CD4-positive, CD25-positive, alpha-beta regulatory T cell (primary cell): Measurements from ENCODE around the gene HMGCL. TPM values are rescaled to one million over a fixed set of nuclear protein-coding genes. Genes with fewer than 3 reads are reported as not detected.
"Not testable (repeated sequence)": the region's sequence is repeated elsewhere in the genome, so short reads cannot be mapped to it uniquely, and the experiment has no call there.

Experiments used
- ATAC-seq, 2 donors: fragments of 150-1000 bp; cut with Tn5 transposase; one replicate each; pipeline ENCODE4 v1.10.0; 2021; ENCODE audit warnings: low read depth in 2 of 2, moderate number of reproducible peaks in 2 of 2, moderate library complexity in 1 of 2
- DNase-seq, 3 donors: peaks; one replicate each; pipeline versions ENCODE4 v3.0.0 to v3.0.0-alpha.2; 2012 to 2022; ENCODE audit warnings: mixed read lengths in 1 of 3
- H3K27ac ChIP-seq: one replicate; pipeline ENCODE4 v1.7.0; 2013; ENCODE audit warnings: mild to moderate bottlenecking, low read length; ENCODE audit not compliant: insufficient read depth, poor library complexity, severe bottlenecking
- H3K27me3 ChIP-seq: one replicate; pipeline ENCODE4 v1.7.0; 2013; ENCODE audit warnings: low read length; ENCODE audit not compliant: control insufficient read depth, insufficient read depth
- H3K36me3 ChIP-seq: one replicate; pipeline ENCODE4 v1.7.0; 2013; ENCODE audit warnings: mild to moderate bottlenecking, low read length, moderate library complexity; ENCODE audit not compliant: control insufficient read depth, insufficient read depth
- H3K4me1 ChIP-seq: 2 replicates; pipeline ENCODE4 v1.7.0; 2013; ENCODE audit warnings: mild to moderate bottlenecking, low read length; ENCODE audit not compliant: insufficient read depth, control insufficient read depth, poor library complexity, severe bottlenecking
- H3K4me3 ChIP-seq: one replicate; pipeline ENCODE4 v1.7.0; 2013; ENCODE audit warnings: low read depth, mild to moderate bottlenecking, low read length, moderate library complexity
- H3K9me3 ChIP-seq, 2 experiments: 1 replicate in 1 of 2; 2 replicates in 1 of 2; pipeline ENCODE4 v1.7.0; 2013; ENCODE audit warnings: low read length in 2 of 2, mild to moderate bottlenecking in 1 of 2, moderate library complexity in 1 of 2; ENCODE audit not compliant: control insufficient read depth in 2 of 2
- H3K27ac Mint-ChIP-seq, 3 donors: one replicate each; pipeline ENCODE4 v1.8.0; 2020 to 2022; ENCODE audit warnings: mild to moderate bottlenecking in 3 of 3, mixed read lengths in 3 of 3, moderate library complexity in 2 of 3
- H3K27me3 Mint-ChIP-seq: one replicate; pipeline ENCODE4 v1.8.0; 2022; ENCODE audit warnings: mild to moderate bottlenecking, mixed read lengths
- H3K36me3 Mint-ChIP-seq: one replicate; pipeline ENCODE4 v1.8.0; 2020; ENCODE audit warnings: mixed read lengths
- H3K4me1 Mint-ChIP-seq, 4 donors: one replicate each; pipeline ENCODE4 v1.8.0; 2020 to 2022; ENCODE audit warnings: mixed read lengths in 4 of 4, mild to moderate bottlenecking in 1 of 4
- H3K4me3 Mint-ChIP-seq, 4 donors: one replicate each; pipeline ENCODE4 v1.8.0; 2020 to 2022; ENCODE audit warnings: mild to moderate bottlenecking in 4 of 4, mixed read lengths in 4 of 4, moderate library complexity in 3 of 4
- H3K9me3 Mint-ChIP-seq, 7 donors: one replicate each; pipeline ENCODE4 v1.8.0; 2020 to 2022; ENCODE audit warnings: mixed read lengths in 7 of 7, mild to moderate bottlenecking in 3 of 7, moderate library complexity in 2 of 7
- polyA plus RNA-seq, 4 donors: library from polyadenylated mRNA; unstranded; fragments of 300-500 nt; fragmentation: Illumina TruSeq; gene quantifications; one replicate each; pipeline ENCODE4 v1.2.3, GENCODE V29; 2021
- total RNA-seq: library from RNA; stranded (reverse); gene quantifications from one replicate; pipeline ENCODE4 v1.2.3, GENCODE V29; 2022

HMGCL gene
- total and polyA plus RNA-seq, 5 donors from 2014 or later = 15.7 to 40.5 (median 36.9) TPM

- H3K27me3 ChIP-seq = peaks cover 2% of the 10 kb centered on the region
- no peaks in the 10 kb centered on the region for H3K4me1 ChIP-seq
- Mint-ChIP-seq H3K27me3 (peaks cover 8% of the 10 kb centered on the region), H3K9me3 (peaks cover 0 to 7% (median 1%) of the 10 kb centered on the region in 7 donors), H3K27ac (no peak overlapping the region), H3K4me1 (no peaks in the 10 kb centered on the region), H3K4me3 (no peak overlapping the region), H3K36me3 (peaks cover 32% of the 10 kb centered on the region)
- H3K4me3 ChIP-seq = no peak overlapping the region
- no peak overlapping the region for H3K27ac ChIP-seq
- DNase-seq (no peak), ATAC-seq (no peak)
- H3K36me3 ChIP-seq = peaks cover 26% of the 10 kb centered on the region
- no peaks in the 10 kb centered on the region for H3K9me3 ChIP-seq
Observed at GRCh38 chr1:23845163-23845562, 19.9 kb upstream of the HMGCL start.

- peaks cover 0 to under 1% (median under 1%) of the 10 kb centered on the region in 4 donors for H3K4me1 Mint-ChIP-seq
- no peak for ATAC-seq
- peaks cover 21% of the 10 kb centered on the region for H3K36me3 ChIP-seq
- H3K27ac ChIP-seq = no peak overlapping the region
- H3K27me3 Mint-ChIP-seq = peaks cover 8% of the 10 kb centered on the region
- no peak overlapping the region for H3K27ac Mint-ChIP-seq
- no peak overlapping the region for H3K4me3 Mint-ChIP-seq
- H3K9me3 ChIP-seq = no peaks in the 10 kb centered on the region
- DNase-seq = no peak
- H3K36me3 Mint-ChIP-seq = peaks cover 31% of the 10 kb centered on the region
- H3K27me3 ChIP-seq = peaks cover 2% of the 10 kb centered on the region
- peaks cover 0 to 7% (median 1%) of the 10 kb centered on the region in 7 donors for H3K9me3 Mint-ChIP-seq
- H3K4me1 ChIP-seq = peaks cover 3% of the 10 kb centered on the region
- no peak overlapping the region for H3K4me3 ChIP-seq
Observed at GRCh38 chr1:23843644-23844043, 18.4 kb upstream of the HMGCL start.

GRCh38 chr1:23838401-23838866, 13.2 kb upstream of the HMGCL start:
- Mint-ChIP-seq H3K36me3 (no peaks in the 10 kb centered on the region), H3K4me1 (peaks cover 4 to 12% (median 6%) of the 10 kb centered on the region in 4 donors), H3K27me3 (peaks cover 18% of the 10 kb centered on the region), H3K9me3 (no peaks in the 10 kb centered on the region), H3K27ac (peak overlapping the region in 1 of 3 donors; percentile 46), H3K4me3 (peak overlapping the region; percentile 11 to 89 (median 64))
- peaks cover 11% of the 10 kb centered on the region for H3K4me1 ChIP-seq
- no peaks in the 10 kb centered on the region for H3K9me3 ChIP-seq
- no peaks in the 10 kb centered on the region for H3K36me3 ChIP-seq
- no peak overlapping the region for H3K27ac ChIP-seq
- peak overlapping the region; percentile 52 for H3K4me3 ChIP-seq
- peak; percentile 99 for ATAC-seq
- peaks cover 2% of the 10 kb centered on the region for H3K27me3 ChIP-seq
- peak; percentile 69 to 80 (median 80) for DNase-seq

GRCh38 chr1:23837908-23838307, 12.7 kb upstream of the HMGCL start:
- H3K9me3 Mint-ChIP-seq = no peaks in the 10 kb centered on the region

GRCh38 chr1:23836037-23836436, 10.8 kb upstream of the HMGCL start:
- ATAC-seq = no peak
- Mint-ChIP-seq H3K27me3 (peaks cover 10% of the 10 kb centered on the region), H3K9me3 (no peaks in the 10 kb centered on the region), H3K4me1 (peaks cover 4 to 12% (median 6%) of the 10 kb centered on the region in 4 donors), H3K27ac (no peak overlapping the region), H3K4me3 (no peak overlapping the region), H3K36me3 (no peaks in the 10 kb centered on the region)
- no peaks in the 10 kb centered on the region for H3K9me3 ChIP-seq
- no peak for DNase-seq
- H3K27me3 ChIP-seq = no peaks in the 10 kb centered on the region
- no peak overlapping the region for H3K4me3 ChIP-seq
- peaks cover 11% of the 10 kb centered on the region for H3K4me1 ChIP-seq
- no peak overlapping the region for H3K27ac ChIP-seq
- H3K36me3 ChIP-seq = no peaks in the 10 kb centered on the region

More at GRCh38 chr1:23837908-23838307, 12.7 kb upstream of the HMGCL start:
- no peaks in the 10 kb centered on the region for H3K36me3 Mint-ChIP-seq
- peaks cover 2% of the 10 kb centered on the region for H3K27me3 ChIP-seq
- H3K36me3 ChIP-seq = no peaks in the 10 kb centered on the region
- H3K27ac Mint-ChIP-seq = no peak overlapping the region
- peaks cover 4 to 12% (median 6%) of the 10 kb centered on the region in 4 donors for H3K4me1 Mint-ChIP-seq
- H3K4me3 Mint-ChIP-seq = peak overlapping the region in 3 of 4 donors; percentile 11 to 89 (median 78)
- DNase-seq = peak in 1 of 3 donors; percentile 29
- no peak for ATAC-seq
- H3K9me3 ChIP-seq = no peaks in the 10 kb centered on the region
- H3K4me1 ChIP-seq = peaks cover 11% of the 10 kb centered on the region
- H3K27ac ChIP-seq = no peak overlapping the region
- peaks cover 18% of the 10 kb centered on the region for H3K27me3 Mint-ChIP-seq
- peak overlapping the region; percentile 52 for H3K4me3 ChIP-seq

GRCh38 chr1:23834156-23834555, 8.9 kb upstream of the HMGCL start:
- H3K9me3 Mint-ChIP-seq, H3K27ac Mint-ChIP-seq, H3K36me3 ChIP-seq, H3K4me3 ChIP-seq, H3K9me3 ChIP-seq, H3K27me3 Mint-ChIP-seq, H3K27me3 ChIP-seq, ATAC-seq, H3K27ac ChIP-seq, H3K36me3 Mint-ChIP-seq, DNase-seq, H3K4me3 Mint-ChIP-seq: not testable (repeated sequence)
- H3K4me1 ChIP-seq = peaks cover 11% of the 10 kb centered on the region
- H3K4me1 Mint-ChIP-seq = peaks cover 4 to 12% (median 6%) of the 10 kb centered on the region in 4 donors

GRCh38 chr1:23827717-23828116, 2.5 kb upstream of the HMGCL start:
- Histone ChIP-seq H3K27me3 (no peaks in the 10 kb centered on the region), H3K4me1 (peaks cover 8% of the 10 kb centered on the region), H3K9me3 (no peaks in the 10 kb centered on the region), H3K36me3 (no peaks in the 10 kb centered on the region), H3K4me3 (no peak overlapping the region), H3K27ac (no peak overlapping the region)
- Mint-ChIP-seq H3K4me1 (peaks cover 9 to 30% (median 22%) of the 10 kb centered on the region in 4 donors), H3K36me3 (no peaks in the 10 kb centered on the region), H3K27ac (no peak overlapping the region), H3K27me3 (peaks cover 5% of the 10 kb centered on the region), H3K9me3 (no peaks in the 10 kb centered on the region), H3K4me3 (peak overlapping the region in 1 of 4 donors; percentile 16)
- ATAC-seq (no peak), DNase-seq (no peak)

- H3K9me3 Mint-ChIP-seq, H3K9me3 ChIP-seq, H3K27me3 ChIP-seq, DNase-seq, H3K27me3 Mint-ChIP-seq, H3K4me3 ChIP-seq, H3K36me3 Mint-ChIP-seq, ATAC-seq, H3K27ac ChIP-seq, H3K4me1 ChIP-seq, H3K36me3 ChIP-seq: not testable (repeated sequence)
- Mint-ChIP-seq H3K4me3 (peak overlapping the region; percentile 89 to 100 (median 94)), H3K4me1 (peaks cover 9 to 37% (median 29%) of the 10 kb centered on the region in 4 donors), H3K27ac (peak overlapping the region in 2 of 3 donors; percentile 56 to 97)
Observed at GRCh38 chr1:23826590-23826989, 1.4 kb upstream of the HMGCL start.
